Measurements from ENCODE around the gene KATNIP. TPM values are rescaled to one million over a fixed set of nuclear protein-coding genes. Genes with fewer than 3 reads are reported as not detected.

KATNIP gene
- total RNA-seq, 2 donors from 2014 or later: 10.6 to 22.7 TPM

DNA sequence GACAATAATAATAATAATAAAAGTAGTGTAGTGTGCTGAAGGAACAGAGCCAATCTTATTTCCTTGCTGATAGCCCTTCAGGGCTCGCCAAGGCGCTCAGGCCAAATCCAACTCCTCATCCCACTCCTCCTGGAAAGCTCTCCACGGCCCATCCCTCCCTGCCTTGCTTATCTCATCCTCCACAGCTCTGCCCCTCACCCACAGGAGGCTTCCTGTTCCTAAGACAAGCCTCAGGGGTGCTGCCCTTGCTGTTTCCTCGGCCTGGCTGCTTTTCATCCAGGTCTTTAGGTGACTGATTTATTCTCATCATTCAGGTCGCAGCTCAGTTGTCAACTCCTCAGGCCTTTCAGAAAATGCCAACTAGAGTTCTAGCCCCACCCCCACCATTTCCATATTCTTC, 11.4 kb upstream of the KATNIP start:
- no peaks in the 10 kb centered on the region for H3K9me3 ChIP-seq
- no peaks in the 10 kb centered on the region for H3K27me3 ChIP-seq
- H3K27ac ChIP-seq: no peak overlapping the region
- H3K4me1 ChIP-seq: no peaks in the 10 kb centered on the region
- H3K4me3 ChIP-seq: no peak overlapping the region
- peaks cover 83% of the 10 kb centered on the region for H3K36me3 ChIP-seq
- TF ChIP-seq, protein P1, sequence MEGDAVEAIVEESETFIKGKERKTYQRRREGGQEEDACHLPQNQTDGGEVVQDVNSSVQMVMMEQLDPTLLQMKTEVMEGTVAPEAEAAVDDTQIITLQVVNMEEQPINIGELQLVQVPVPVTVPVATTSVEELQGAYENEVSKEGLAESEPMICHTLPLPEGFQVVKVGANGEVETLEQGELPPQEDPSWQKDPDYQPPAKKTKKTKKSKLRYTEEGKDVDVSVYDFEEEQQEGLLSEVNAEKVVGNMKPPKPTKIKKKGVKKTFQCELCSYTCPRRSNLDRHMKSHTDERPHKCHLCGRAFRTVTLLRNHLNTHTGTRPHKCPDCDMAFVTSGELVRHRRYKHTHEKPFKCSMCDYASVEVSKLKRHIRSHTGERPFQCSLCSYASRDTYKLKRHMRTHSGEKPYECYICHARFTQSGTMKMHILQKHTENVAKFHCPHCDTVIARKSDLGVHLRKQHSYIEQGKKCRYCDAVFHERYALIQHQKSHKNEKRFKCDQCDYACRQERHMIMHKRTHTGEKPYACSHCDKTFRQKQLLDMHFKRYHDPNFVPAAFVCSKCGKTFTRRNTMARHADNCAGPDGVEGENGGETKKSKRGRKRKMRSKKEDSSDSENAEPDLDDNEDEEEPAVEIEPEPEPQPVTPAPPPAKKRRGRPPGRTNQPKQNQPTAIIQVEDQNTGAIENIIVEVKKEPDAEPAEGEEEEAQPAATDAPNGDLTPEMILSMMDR (IDR thresholded peaks at IDR 0.05): no peak
- DNase-seq (ENCODE audit: low spot score): no peak

DNA sequence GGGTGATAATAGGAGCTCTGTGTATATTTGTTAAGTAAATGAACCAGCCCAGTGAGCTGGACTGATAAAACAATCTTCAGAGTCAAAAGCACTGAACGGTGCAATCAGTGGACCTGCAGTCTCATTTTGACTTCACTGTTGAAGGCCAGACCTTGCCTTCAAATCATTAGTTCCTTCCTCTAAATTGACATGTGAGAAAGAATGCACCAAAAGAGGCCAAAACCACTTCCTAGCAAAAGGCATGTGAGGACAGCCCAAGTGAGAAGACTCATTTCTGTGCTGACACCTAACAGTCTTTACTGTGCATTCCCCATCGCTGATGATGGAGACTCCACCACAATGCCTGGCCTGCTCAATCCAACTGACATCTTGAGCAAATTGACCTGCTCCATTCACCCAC, 10.8 kb upstream of the KATNIP start:
- H3K9me3 ChIP-seq: no peaks in the 10 kb centered on the region
- no peaks in the 10 kb centered on the region for H3K4me1 ChIP-seq
- no peak for DNase-seq (ENCODE audit: low spot score)
- TF ChIP-seq, protein P1 (IDR thresholded peaks at IDR 0.05): no peak
- H3K27me3 ChIP-seq: no peaks in the 10 kb centered on the region
- H3K36me3 ChIP-seq: peaks cover 83% of the 10 kb centered on the region
- no peak overlapping the region for H3K4me3 ChIP-seq
- no peak overlapping the region for H3K27ac ChIP-seq

DNA sequence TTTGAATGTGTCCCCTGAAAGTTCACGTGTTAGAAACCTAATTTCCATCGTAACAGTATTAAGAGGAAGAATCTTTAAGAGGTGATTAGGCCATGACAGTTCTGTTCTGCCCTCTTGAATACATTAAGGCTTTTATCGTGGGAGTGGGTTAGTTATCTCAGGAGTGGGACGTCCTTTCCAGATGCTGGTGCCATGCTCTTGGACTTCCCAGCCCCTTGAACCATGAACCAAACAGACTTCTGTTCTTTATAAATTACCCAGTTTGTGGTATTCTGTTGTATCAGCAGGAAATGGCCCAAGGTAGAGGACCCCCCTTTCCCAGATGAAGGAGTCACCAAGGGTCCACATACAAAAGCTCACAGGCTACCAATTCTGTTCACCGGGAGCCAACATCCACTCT, 10.3 kb upstream of the KATNIP start:
- no peak overlapping the region for H3K27ac ChIP-seq
- no peaks in the 10 kb centered on the region for H3K27me3 ChIP-seq
- DNase-seq (ENCODE audit: low spot score): no peak
- no peaks in the 10 kb centered on the region for H3K4me1 ChIP-seq
- peaks cover 83% of the 10 kb centered on the region for H3K36me3 ChIP-seq
- TF ChIP-seq, protein P1 (IDR thresholded peaks at IDR 0.05): no peak
- no peaks in the 10 kb centered on the region for H3K9me3 ChIP-seq
- no peak overlapping the region for H3K4me3 ChIP-seq

DNA sequence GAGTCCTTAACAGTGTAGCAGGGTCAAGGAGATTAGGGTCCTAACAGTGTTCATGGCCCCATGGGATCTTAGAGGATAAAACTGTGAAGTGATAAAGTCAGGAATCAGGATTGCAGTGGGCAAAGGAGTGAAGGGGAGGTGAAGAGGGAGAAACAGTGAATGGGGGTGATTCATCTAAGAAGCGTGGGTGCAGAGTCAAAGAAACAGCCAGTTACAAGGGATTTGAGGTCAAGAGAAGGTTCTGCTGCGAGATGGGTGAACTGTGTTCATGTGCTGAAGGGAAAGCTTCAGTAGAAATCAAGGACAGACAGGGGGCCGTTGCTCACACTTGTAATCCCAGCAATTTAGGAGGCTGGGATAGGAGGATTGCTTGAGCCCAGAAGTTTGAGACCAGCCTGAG, 6.1 kb upstream of the KATNIP start:
- DNase-seq (ENCODE audit: low spot score): no peak
- peaks cover 0 to 23% of the 10 kb centered on the region in 2 donors for H3K4me1 ChIP-seq
- H3K9me3 ChIP-seq: no peaks in the 10 kb centered on the region
- H3K27ac ChIP-seq: no peak overlapping the region
- TF ChIP-seq, protein P1 (IDR thresholded peaks at IDR 0.05): no peak
- no peaks in the 10 kb centered on the region for H3K27me3 ChIP-seq
- peaks cover 59% of the 10 kb centered on the region for H3K36me3 ChIP-seq
- no peak overlapping the region for H3K4me3 ChIP-seq

DNA sequence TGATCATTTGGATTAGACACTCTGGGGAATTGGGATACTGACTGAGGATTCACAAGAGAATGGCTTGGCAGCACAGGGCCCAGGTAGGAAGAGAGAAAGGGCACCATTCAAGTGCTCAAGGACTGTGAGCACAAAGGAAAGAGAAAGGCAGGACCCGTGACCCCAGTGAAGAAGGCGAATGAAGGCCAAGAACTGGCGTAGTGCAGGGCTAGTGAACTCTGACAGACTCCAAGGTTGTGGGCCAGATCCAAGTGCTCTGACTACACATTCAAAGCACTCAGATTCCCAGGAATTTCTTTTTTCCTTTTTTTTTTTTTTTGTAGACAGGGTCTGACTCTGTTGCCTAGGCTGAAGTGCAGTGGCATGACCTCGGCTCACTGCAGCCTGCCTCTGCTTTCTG, 5.3 kb upstream of the KATNIP start:
- TF ChIP-seq, protein P1 (IDR thresholded peaks at IDR 0.05): no peak
- no peak for DNase-seq (ENCODE audit: low spot score)

DNA sequence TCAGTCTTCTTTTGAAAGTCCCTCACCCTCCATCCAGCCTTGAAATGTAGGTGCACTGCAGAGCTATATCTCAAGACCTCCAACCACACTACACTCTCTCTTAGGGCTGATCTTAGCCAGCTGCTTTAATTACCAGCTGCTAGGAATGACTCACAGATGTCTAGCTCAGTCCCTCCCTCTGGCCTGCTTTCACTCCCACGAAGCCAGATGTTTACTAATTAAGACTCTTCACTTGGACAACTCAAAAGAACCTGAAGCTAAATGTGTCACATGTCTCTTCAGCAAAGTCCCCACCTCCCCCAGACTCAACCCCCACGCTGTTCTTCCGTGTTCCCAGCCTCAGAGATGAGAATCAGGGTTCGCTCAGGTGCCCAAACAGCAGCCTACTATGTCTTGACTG, 2.8 kb upstream of the KATNIP start:
- DNase-seq (ENCODE audit: low spot score): no peak
- Histone ChIP-seq H3K4me1 (peaks cover 0 to 38% of the 10 kb centered on the region in 2 donors), H3K27me3 (no peaks in the 10 kb centered on the region), H3K27ac (peak overlapping the region; percentile 33 to 40), H3K36me3 (peaks cover 31% of the 10 kb centered on the region), H3K4me3 (no peak overlapping the region), H3K9me3 (no peaks in the 10 kb centered on the region)
- TF ChIP-seq, protein P1 (IDR thresholded peaks at IDR 0.05): no peak

More for the DNA sequence above, 5.3 kb upstream of the KATNIP start:
- Histone ChIP-seq H3K4me1 (peaks cover 0 to 27% of the 10 kb centered on the region in 2 donors), H3K4me3 (no peak overlapping the region), H3K27me3 (no peaks in the 10 kb centered on the region), H3K36me3 (peaks cover 55% of the 10 kb centered on the region), H3K27ac (no peak overlapping the region), H3K9me3 (no peaks in the 10 kb centered on the region)
